H9 (cell line): Measurements from ENCODE around the gene IGF1R. TPM values are rescaled to one million over a fixed set of nuclear protein-coding genes. Genes with fewer than 3 reads are reported as not detected.
A peak's percentile ranks its signal among the peaks of the same experiment; 100 is the strongest.

ENCODE experiments used
- DNase-seq: peaks from one replicate; pipeline ENCODE4 v3.0.0-alpha.2; 2017
- H2AFZ ChIP-seq: one replicate; pipeline ENCODE4 v1.6.1; 2013; ENCODE audit warnings: mild to moderate bottlenecking, low read length, control low read depth, moderate library complexity
- H2AK5ac ChIP-seq: 2 replicates; pipeline ENCODE4 v1.6.1; 2013; ENCODE audit warnings: low read length, control low read depth, mixed read lengths; ENCODE audit not compliant: insufficient read length
- H2BK120ac ChIP-seq: one replicate; pipeline ENCODE4 v1.6.1; 2013; ENCODE audit warnings: low read depth, mild to moderate bottlenecking, low read length, control low read depth, inconsistent platforms; ENCODE audit not compliant: poor library complexity, severe bottlenecking
- H2BK12ac ChIP-seq: 2 replicates; pipeline ENCODE4 v1.6.1; 2013; ENCODE audit warnings: low read length, control low read depth, mixed read lengths, low read depth; ENCODE audit not compliant: insufficient read length
- H2BK15ac ChIP-seq: 2 replicates; pipeline ENCODE4 v1.6.1; 2013; ENCODE audit warnings: low read depth, low read length, control low read depth
- H2BK20ac ChIP-seq: one replicate; pipeline ENCODE4 v1.6.1; 2013; ENCODE audit warnings: low read depth, mild to moderate bottlenecking, low read length, control low read depth, inconsistent platforms; ENCODE audit not compliant: poor library complexity, severe bottlenecking
- H2BK5ac ChIP-seq: 2 replicates; pipeline ENCODE4 v1.6.1; 2013; ENCODE audit warnings: low read length, control low read depth, mixed read lengths; ENCODE audit not compliant: insufficient read length
- H3K14ac ChIP-seq: 2 replicates; pipeline ENCODE4 v1.6.1; 2013; ENCODE audit warnings: low read length, control low read depth; ENCODE audit not compliant: insufficient read depth
- H3K18ac ChIP-seq: 2 replicates; pipeline ENCODE4 v1.6.1; 2013; ENCODE audit warnings: low read depth, mild to moderate bottlenecking, mixed read lengths, low read length, control low read depth; ENCODE audit not compliant: insufficient read length
- H3K23ac ChIP-seq: 2 replicates; pipeline ENCODE4 v1.6.1; 2013; ENCODE audit warnings: low read length, control low read depth, mixed read lengths, low read depth; ENCODE audit not compliant: insufficient read length
- H3K23me2 ChIP-seq: 2 replicates; pipeline ENCODE4 v1.6.1; 2013; ENCODE audit warnings: low read depth, mild to moderate bottlenecking, mixed read lengths, low read length, control low read depth; ENCODE audit not compliant: insufficient read length, poor library complexity, severe bottlenecking
- H3K27ac ChIP-seq: 2 replicates; pipeline ENCODE4 v1.5.1; 2013; ENCODE audit warnings: low read length, control low read depth, mixed read lengths, low read depth; ENCODE audit not compliant: insufficient read length
- H3K27me3 ChIP-seq: 2 replicates; pipeline ENCODE4 v1.6.1; 2013; ENCODE audit warnings: low read length, control low read depth, inconsistent platforms; ENCODE audit not compliant: insufficient read depth
- H3K4ac ChIP-seq: 2 replicates; pipeline ENCODE4 v1.6.1; 2013; ENCODE audit warnings: low read depth, mild to moderate bottlenecking, control low read depth, inconsistent platforms, low read length, moderate library complexity
- H3K4me1 ChIP-seq: 2 replicates; pipeline ENCODE4 v1.6.1; 2013; ENCODE audit warnings: low read length, control low read depth, inconsistent platforms; ENCODE audit not compliant: insufficient read depth
- H3K4me2 ChIP-seq: 2 replicates; pipeline ENCODE4 v1.6.1; 2013; ENCODE audit warnings: low read length, control low read depth, mixed read lengths; ENCODE audit not compliant: insufficient read length, insufficient read depth
- H3K56ac ChIP-seq: 2 replicates; pipeline ENCODE4 v1.6.1; 2013; ENCODE audit warnings: low read depth, mild to moderate bottlenecking, mixed read lengths, low read length, control low read depth; ENCODE audit not compliant: insufficient read length
- H3K79me1 ChIP-seq: 2 replicates; pipeline ENCODE4 v1.6.1; 2013; ENCODE audit warnings: low read depth, mild to moderate bottlenecking, moderate library complexity, low read length, control low read depth, inconsistent platforms; ENCODE audit not compliant: insufficient read depth, poor library complexity, severe bottlenecking
- H3K79me2 ChIP-seq: 2 replicates; pipeline ENCODE4 v1.6.1; 2013; ENCODE audit warnings: low read length, control low read depth, inconsistent platforms; ENCODE audit not compliant: insufficient read depth
- H3K9ac ChIP-seq: 2 replicates; pipeline ENCODE4 v1.6.1; 2013; ENCODE audit warnings: low read length, control low read depth, mixed read lengths; ENCODE audit not compliant: insufficient read length; ENCODE audit errors: extremely low read depth
- H3K9me3 ChIP-seq: one replicate; pipeline ENCODE4 v1.6.1; 2013; ENCODE audit warnings: low read depth, low read length, inconsistent platforms; ENCODE audit not compliant: control insufficient read depth
- H3T11ph ChIP-seq: one replicate; pipeline ENCODE4 v1.6.1; 2013; ENCODE audit warnings: mild to moderate bottlenecking, low read length, control low read depth, inconsistent platforms
- H4K20me1 ChIP-seq: one replicate; pipeline ENCODE4 v1.6.1; 2013; ENCODE audit not compliant: control insufficient read depth, insufficient read length, insufficient read depth
- H4K5ac ChIP-seq: 2 replicates; pipeline ENCODE4 v1.6.1; 2013; ENCODE audit warnings: low read depth, mild to moderate bottlenecking, mixed read lengths, low read length, control low read depth; ENCODE audit not compliant: insufficient read length
- H4K8ac ChIP-seq: replicated peaks from 2 replicates; pipeline ENCODE4 v1.6.1; 2013; ENCODE audit warnings: low read length, control low read depth, mixed read lengths, low read depth; ENCODE audit not compliant: insufficient read length
- H4K91ac ChIP-seq: 2 replicates; pipeline ENCODE4 v1.6.1; 2013; ENCODE audit warnings: low read depth, mild to moderate bottlenecking, moderate library complexity, mixed read lengths, low read length, control low read depth; ENCODE audit not compliant: insufficient read length
- H3K27ac Mint-ChIP-seq, 3 experiments: 2 replicates in 2 of 3; 3 replicates in 1 of 3; pipeline ENCODE4 v1.8.0; 2020 to 2021; ENCODE audit warnings: mixed read lengths in 3 of 3, mild to moderate bottlenecking in 1 of 3, moderate library complexity in 1 of 3
- H3K27me3 Mint-ChIP-seq: 2 replicates; pipeline ENCODE4 v1.8.0; 2021; ENCODE audit warnings: low read depth, mild to moderate bottlenecking, moderate library complexity, mixed read lengths
- H3K36me3 Mint-ChIP-seq, 3 experiments: 2 replicates in 2 of 3; 3 replicates in 1 of 3; pipeline ENCODE4 v1.8.0; 2020 to 2021; ENCODE audit warnings: low read depth in 3 of 3, mixed read lengths in 3 of 3; ENCODE audit not compliant: insufficient read depth in 1 of 3
- H3K4me1 Mint-ChIP-seq, 2 experiments: 2 replicates each; pipeline ENCODE4 v1.8.0; 2020; ENCODE audit warnings: mixed read lengths in 2 of 2
- H3K4me3 Mint-ChIP-seq, 2 experiments: 2 replicates in 1 of 2; 3 replicates in 1 of 2; pipeline ENCODE4 v1.8.0; 2020 to 2021; ENCODE audit warnings: mild to moderate bottlenecking in 2 of 2, mixed read lengths in 2 of 2, moderate library complexity in 1 of 2
- H3K9me3 Mint-ChIP-seq, 2 experiments: 2 replicates in 1 of 2; 3 replicates in 1 of 2; pipeline ENCODE4 v1.8.0; 2020; ENCODE audit warnings: mild to moderate bottlenecking in 2 of 2, mixed read lengths in 2 of 2, moderate library complexity in 1 of 2
- whole genome bisulfite sequencing: extraction: QIAGEN DNeasy Blood & Tissue Kit; methylation state at CpG from one replicate; pipeline ENCODE4 v1.1.7; 2013; ENCODE audit warnings: missing lambda C conversion rate, low lambda C conversion rate, mixed read lengths; ENCODE audit not compliant: insufficient read length; ENCODE audit errors: extremely low coverage; 5-methylcytosine and 5-hydroxymethylcytosine counted together
- total RNA-seq: library from RNA; stranded (reverse); gene quantifications from 2 replicates; pipeline ENCODE4 v1.2.1, GENCODE V29; 2021
- TF ChIP-seq, protein P1 (sequence below): fragments of 200-600 bp; sonication (generic); conservative IDR thresholded peaks from 3 replicates; pipeline ENCODE4 v1.8.0; 2021; ENCODE audit warnings: antibody characterized with exemption, mild to moderate bottlenecking

Gene IGF1R
- total RNA-seq, 1 experiment from 2014 or later: 70.0 TPM

- H3K18ac ChIP-seq: no peak overlapping the region
- H3K79me2 ChIP-seq: no peaks in the 10 kb centered on the region
- H4K20me1 ChIP-seq: no peaks in the 10 kb centered on the region
- no peak overlapping the region for H4K91ac ChIP-seq
- H2BK12ac ChIP-seq: no peak overlapping the region
- H3K4me1 ChIP-seq: no peaks in the 10 kb centered on the region; the same call in 1 of the 2 replicates
- H2BK15ac ChIP-seq: no peak overlapping the region
- no peak overlapping the region for H2BK20ac ChIP-seq
- no peak overlapping the region for H2AFZ ChIP-seq
- no peak overlapping the region for H3K23ac ChIP-seq
- H2BK5ac ChIP-seq: no peak overlapping the region
- no peaks in the 10 kb centered on the region for H3K9me3 Mint-ChIP-seq
- H3K27ac Mint-ChIP-seq: peak overlapping the region in 1 of 3 experiments; percentile 53; a peak in 3 of 7 replicates
- no peak overlapping the region for H4K8ac ChIP-seq
- DNase-seq: no peak
- H2BK120ac ChIP-seq: no peak overlapping the region
- no peaks in the 10 kb centered on the region for H3K9me3 ChIP-seq
- H3K14ac ChIP-seq: no peak overlapping the region
- no peak overlapping the region for H3K56ac ChIP-seq
- no peak overlapping the region for H3T11ph ChIP-seq
- no peak overlapping the region for H3K4me2 ChIP-seq
- no peaks in the 10 kb centered on the region for H3K23me2 ChIP-seq
- no peaks in the 10 kb centered on the region; a peak in 1 of 7 replicates for H3K36me3 Mint-ChIP-seq
- no peak overlapping the region for H3K27ac ChIP-seq
- H3K4me1 Mint-ChIP-seq: peaks cover 9 to 12% of the 10 kb centered on the region in 2 experiments
- no peak overlapping the region for H2AK5ac ChIP-seq
- no peak overlapping the region for H3K9ac ChIP-seq
- H3K4me3 Mint-ChIP-seq: peak overlapping the region in 1 of 2 experiments; percentile 25; a peak in 1 of 5 replicates
- no peak overlapping the region for H4K5ac ChIP-seq
- no peak overlapping the region for H3K4ac ChIP-seq
- TF ChIP-seq, protein P1, sequence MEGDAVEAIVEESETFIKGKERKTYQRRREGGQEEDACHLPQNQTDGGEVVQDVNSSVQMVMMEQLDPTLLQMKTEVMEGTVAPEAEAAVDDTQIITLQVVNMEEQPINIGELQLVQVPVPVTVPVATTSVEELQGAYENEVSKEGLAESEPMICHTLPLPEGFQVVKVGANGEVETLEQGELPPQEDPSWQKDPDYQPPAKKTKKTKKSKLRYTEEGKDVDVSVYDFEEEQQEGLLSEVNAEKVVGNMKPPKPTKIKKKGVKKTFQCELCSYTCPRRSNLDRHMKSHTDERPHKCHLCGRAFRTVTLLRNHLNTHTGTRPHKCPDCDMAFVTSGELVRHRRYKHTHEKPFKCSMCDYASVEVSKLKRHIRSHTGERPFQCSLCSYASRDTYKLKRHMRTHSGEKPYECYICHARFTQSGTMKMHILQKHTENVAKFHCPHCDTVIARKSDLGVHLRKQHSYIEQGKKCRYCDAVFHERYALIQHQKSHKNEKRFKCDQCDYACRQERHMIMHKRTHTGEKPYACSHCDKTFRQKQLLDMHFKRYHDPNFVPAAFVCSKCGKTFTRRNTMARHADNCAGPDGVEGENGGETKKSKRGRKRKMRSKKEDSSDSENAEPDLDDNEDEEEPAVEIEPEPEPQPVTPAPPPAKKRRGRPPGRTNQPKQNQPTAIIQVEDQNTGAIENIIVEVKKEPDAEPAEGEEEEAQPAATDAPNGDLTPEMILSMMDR: no peak
- WGBS: no CpG with 5 or more reads among the region's 7 CpGs
- H3K27me3 ChIP-seq: no peaks in the 10 kb centered on the region
- H3K27me3 Mint-ChIP-seq: peaks cover 8% of the 10 kb centered on the region
- no peaks in the 10 kb centered on the region for H3K79me1 ChIP-seq
Observed at GRCh38 chr15:98635848-98636247, 12.5 kb upstream of the IGF1R start.
